Neural crest cell (in vitro differentiated cells): Measurements from ENCODE around the gene SPATS2L. TPM values are rescaled to one million over a fixed set of nuclear protein-coding genes. Genes with fewer than 3 reads are reported as not detected.

Experiments
- DNase-seq: peaks from one replicate; pipeline ENCODE4 v3.0.0; 2021; ENCODE audit warnings: low read depth, mixed read lengths, low spot score
- H3K27ac Mint-ChIP-seq: one replicate; pipeline ENCODE4 v1.8.0; 2021; ENCODE audit warnings: mild to moderate bottlenecking, mixed read lengths; ENCODE audit not compliant: unreplicated experiment
- H3K27me3 Mint-ChIP-seq: 2 replicates; pipeline ENCODE4 v1.8.0; 2021; ENCODE audit warnings: low read depth, mild to moderate bottlenecking, mixed read lengths
- H3K36me3 Mint-ChIP-seq: 2 replicates; pipeline ENCODE4 v1.8.0; 2021; ENCODE audit warnings: low read depth, mild to moderate bottlenecking, mixed read lengths
- H3K4me1 Mint-ChIP-seq: 2 replicates; pipeline ENCODE4 v1.8.0; 2021; ENCODE audit warnings: mixed read lengths
- H3K4me3 Mint-ChIP-seq: one replicate; pipeline ENCODE4 v1.8.0; 2021; ENCODE audit warnings: mild to moderate bottlenecking, mixed read lengths
- H3K9me3 Mint-ChIP-seq: 2 replicates; pipeline ENCODE4 v1.8.0; 2021; ENCODE audit warnings: mixed read lengths
- total RNA-seq: library from RNA; stranded (reverse); gene quantifications from 2 replicates; pipeline ENCODE4 v1.2.1, GENCODE V29; 2021
- TF ChIP-seq, protein P1 (sequence below): fragments of 200-600 bp; sonication (generic); conservative IDR thresholded peaks from 2 replicates; pipeline ENCODE4 v1.5.0; 2021; ENCODE audit warnings: antibody characterized with exemption, mild to moderate bottlenecking

SPATS2L gene
- total RNA-seq, 1 donor from 2014 or later: 24.9 TPM

DNA sequence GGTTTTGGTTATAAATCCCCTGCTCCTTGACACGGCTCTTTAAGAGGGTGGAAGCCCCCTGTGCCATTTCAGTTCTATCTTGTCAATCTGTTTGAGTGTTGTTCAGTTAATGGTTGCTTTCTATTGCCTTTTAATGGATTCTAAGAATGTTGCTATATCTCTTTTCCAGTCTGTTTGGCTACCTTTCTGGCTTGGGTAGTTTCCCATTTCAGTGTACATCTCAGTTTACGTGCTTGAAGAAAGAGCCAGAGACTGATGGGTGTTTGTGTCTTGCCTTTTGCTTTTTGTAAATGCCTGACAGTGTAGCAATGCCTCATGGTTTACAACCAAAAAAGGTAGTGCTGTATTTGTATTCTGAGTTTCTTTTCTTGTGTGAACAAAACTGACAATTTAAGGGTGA is 45.3 kb downstream of the SPATS2L start:
- DNase-seq: no peak
- peaks cover 3% of the 10 kb centered on the region for H3K27me3 Mint-ChIP-seq
- no peak overlapping the region for H3K27ac Mint-ChIP-seq
- no peaks in the 10 kb centered on the region for H3K9me3 Mint-ChIP-seq
- peaks cover 3% of the 10 kb centered on the region for H3K36me3 Mint-ChIP-seq
- peaks cover 24% of the 10 kb centered on the region for H3K4me1 Mint-ChIP-seq
- TF ChIP-seq, protein P1, sequence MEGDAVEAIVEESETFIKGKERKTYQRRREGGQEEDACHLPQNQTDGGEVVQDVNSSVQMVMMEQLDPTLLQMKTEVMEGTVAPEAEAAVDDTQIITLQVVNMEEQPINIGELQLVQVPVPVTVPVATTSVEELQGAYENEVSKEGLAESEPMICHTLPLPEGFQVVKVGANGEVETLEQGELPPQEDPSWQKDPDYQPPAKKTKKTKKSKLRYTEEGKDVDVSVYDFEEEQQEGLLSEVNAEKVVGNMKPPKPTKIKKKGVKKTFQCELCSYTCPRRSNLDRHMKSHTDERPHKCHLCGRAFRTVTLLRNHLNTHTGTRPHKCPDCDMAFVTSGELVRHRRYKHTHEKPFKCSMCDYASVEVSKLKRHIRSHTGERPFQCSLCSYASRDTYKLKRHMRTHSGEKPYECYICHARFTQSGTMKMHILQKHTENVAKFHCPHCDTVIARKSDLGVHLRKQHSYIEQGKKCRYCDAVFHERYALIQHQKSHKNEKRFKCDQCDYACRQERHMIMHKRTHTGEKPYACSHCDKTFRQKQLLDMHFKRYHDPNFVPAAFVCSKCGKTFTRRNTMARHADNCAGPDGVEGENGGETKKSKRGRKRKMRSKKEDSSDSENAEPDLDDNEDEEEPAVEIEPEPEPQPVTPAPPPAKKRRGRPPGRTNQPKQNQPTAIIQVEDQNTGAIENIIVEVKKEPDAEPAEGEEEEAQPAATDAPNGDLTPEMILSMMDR: no peak
- H3K4me3 Mint-ChIP-seq: no peak overlapping the region

DNA sequence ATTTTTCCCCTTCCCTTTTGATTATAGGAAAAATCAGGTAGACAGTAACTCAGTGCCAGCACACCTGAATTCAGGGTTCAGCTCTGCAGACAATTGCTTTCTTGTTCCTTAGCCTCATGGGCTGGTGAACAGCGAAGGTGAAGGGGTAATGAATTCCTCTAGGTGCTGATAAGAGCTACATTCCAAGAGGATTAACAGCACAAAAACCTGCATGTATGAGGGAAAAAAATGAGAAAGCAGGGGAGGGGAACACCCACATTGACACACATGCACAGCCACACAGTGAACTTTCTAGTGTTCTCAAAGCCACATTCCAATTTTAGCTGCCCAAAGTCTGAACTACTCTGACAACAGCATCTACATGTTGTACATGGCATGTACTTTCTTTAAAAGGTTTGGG is 46.1 kb downstream of the SPATS2L start:
- peaks cover 9% of the 10 kb centered on the region for H3K27me3 Mint-ChIP-seq
- TF ChIP-seq, protein P1: no peak
- no peak overlapping the region for H3K27ac Mint-ChIP-seq
- H3K4me3 Mint-ChIP-seq: no peak overlapping the region
- no peaks in the 10 kb centered on the region for H3K36me3 Mint-ChIP-seq
- H3K9me3 Mint-ChIP-seq: no peaks in the 10 kb centered on the region
- H3K4me1 Mint-ChIP-seq: peaks cover 24% of the 10 kb centered on the region
- no peak for DNase-seq

DNA sequence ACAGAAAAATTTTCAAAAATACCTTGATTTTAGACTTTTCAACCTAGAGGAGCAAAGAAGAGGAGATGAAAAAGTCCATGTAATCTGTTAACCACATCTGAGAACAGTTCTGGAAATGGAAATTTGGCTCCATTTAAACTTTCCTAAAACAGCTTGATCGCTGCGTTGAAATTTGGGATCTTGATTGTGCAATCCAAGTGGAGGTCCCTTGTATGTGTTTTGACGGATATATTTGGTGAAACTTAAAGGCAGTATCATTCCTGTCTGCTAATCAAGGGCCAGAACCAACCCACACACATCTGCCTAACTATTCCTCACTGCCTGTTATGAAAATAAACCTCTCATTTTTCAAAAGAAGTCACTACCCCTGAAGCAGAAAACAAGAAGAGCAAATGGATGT is 46.6 kb downstream of the SPATS2L start:
- TF ChIP-seq, protein P1: no peak
- H3K4me1 Mint-ChIP-seq: peaks cover 24% of the 10 kb centered on the region
- no peaks in the 10 kb centered on the region for H3K9me3 Mint-ChIP-seq
- no peak overlapping the region for H3K27ac Mint-ChIP-seq
- H3K27me3 Mint-ChIP-seq: peaks cover 10% of the 10 kb centered on the region
- H3K36me3 Mint-ChIP-seq: no peaks in the 10 kb centered on the region
- H3K4me3 Mint-ChIP-seq: no peak overlapping the region
- no peak for DNase-seq

DNA sequence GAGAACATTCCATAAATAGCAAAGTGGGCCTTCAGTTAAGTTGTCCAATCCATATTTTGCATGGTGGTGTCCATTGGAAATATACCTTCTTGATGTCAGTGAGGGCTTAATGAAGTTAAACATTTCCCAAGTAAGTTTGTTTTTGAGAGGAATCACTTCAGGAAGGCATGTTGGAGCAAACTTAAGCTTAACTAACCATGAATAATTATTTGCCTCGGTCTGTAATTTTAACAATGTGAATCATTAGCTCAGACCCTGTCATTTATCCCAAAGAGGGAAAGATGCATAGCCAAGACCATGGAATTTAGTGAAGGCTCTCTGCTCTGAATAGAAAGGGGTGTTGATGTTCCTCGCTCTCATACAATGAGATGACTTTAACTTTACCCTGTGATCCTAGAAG is 47.4 kb downstream of the SPATS2L start:
- H3K27me3 Mint-ChIP-seq: peaks cover 16% of the 10 kb centered on the region
- no peak overlapping the region for H3K4me3 Mint-ChIP-seq
- H3K27ac Mint-ChIP-seq: no peak overlapping the region
- DNase-seq: no peak
- H3K4me1 Mint-ChIP-seq: peaks cover 24% of the 10 kb centered on the region
- no peaks in the 10 kb centered on the region for H3K9me3 Mint-ChIP-seq
- TF ChIP-seq, protein P1: no peak
- no peaks in the 10 kb centered on the region for H3K36me3 Mint-ChIP-seq

DNA sequence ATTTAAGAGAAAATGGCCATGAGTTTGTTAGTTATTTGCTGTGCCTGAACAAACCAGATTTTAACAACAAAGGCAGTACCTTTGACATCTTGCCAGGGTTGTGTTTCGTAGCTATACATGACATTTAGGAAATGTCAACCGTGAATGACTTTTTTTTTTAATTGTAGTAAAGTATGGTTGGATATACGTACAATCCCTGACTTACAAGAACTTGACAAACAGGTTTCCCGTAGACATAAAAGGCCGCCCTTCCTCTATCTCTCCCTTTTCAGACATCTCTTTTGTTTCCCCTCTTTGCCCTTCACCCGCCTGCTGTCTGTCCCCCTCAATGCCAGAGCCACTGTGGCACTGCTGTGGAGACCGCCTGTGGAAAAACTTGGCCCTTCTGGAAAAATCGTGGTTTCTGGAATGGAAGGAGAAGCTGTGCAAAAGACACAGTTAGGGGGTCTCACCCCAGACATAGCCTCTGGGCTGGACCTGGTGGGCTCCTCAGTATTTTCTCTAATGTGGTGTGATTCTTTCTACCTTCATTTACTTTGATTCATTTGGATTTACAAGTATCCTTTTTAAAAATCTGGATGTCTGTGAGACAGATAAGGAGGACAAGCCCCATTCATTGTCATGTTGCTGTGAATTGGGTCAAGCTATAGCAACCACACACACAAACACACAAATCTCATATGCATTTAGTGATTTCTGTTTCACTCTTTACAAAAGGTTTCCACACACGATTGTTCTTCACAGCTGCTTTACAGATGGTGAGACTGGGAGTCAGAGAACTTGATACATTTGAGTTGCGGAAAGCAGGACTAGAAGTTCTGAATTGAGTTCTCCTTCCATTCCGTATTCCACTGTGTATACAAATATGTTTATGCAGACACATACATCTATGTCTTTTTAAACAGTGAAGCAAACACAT is 48.6 kb downstream of the SPATS2L start:
- H3K4me3 Mint-ChIP-seq: no peak overlapping the region
- H3K27me3 Mint-ChIP-seq: peaks cover 25% of the 10 kb centered on the region
- DNase-seq: no peak
- no peaks in the 10 kb centered on the region for H3K9me3 Mint-ChIP-seq
- peaks cover 24% of the 10 kb centered on the region for H3K4me1 Mint-ChIP-seq
- TF ChIP-seq, protein P1: no peak
- H3K36me3 Mint-ChIP-seq: no peaks in the 10 kb centered on the region
- no peak overlapping the region for H3K27ac Mint-ChIP-seq
